ENCODE data around the gene SV2C.

The SV2C gene

GRCh38 chr5:76388791-76389512 lies 305.8 kb downstream of the SV2C start:
- no peak for TF ChIP-seq CTCF (IDR thresholded peaks at IDR 0.05; ENCODE audit: low read depth, low read length, missing control alignments)
- no peak overlapping the region for H3K27ac ChIP-seq
- in situ Hi-C loops (cut with HindIII; ENCODE audit: low pct_ligation_motif_present, low sequenced_read_pairs): no loop called here
- no peaks in the 10 kb centered on the region for H3K36me3 ChIP-seq (replicated peaks)
- no peak for DNase-seq
- no peaks in the 10 kb centered on the region for H3K27me3 ChIP-seq (replicated peaks)
- H3K4me3 ChIP-seq (ENCODE audit: low read depth, low read length): no peak overlapping the region

GRCh38 chr5:76389513-76390154 lies 306.5 kb downstream of the SV2C start:
- in situ Hi-C loops (cut with HindIII; ENCODE audit: low pct_ligation_motif_present, low sequenced_read_pairs): no loop called here
- no peak for TF ChIP-seq CTCF (IDR thresholded peaks at IDR 0.05; ENCODE audit: low read depth, low read length, missing control alignments)
- H3K4me3 ChIP-seq (ENCODE audit: low read depth, low read length): no peak overlapping the region
- DNase-seq: no peak
- H3K36me3 ChIP-seq (replicated peaks): no peaks in the 10 kb centered on the region
- no peaks in the 10 kb centered on the region for H3K27me3 ChIP-seq (replicated peaks)
- no peak overlapping the region for H3K27ac ChIP-seq

GRCh38 chr5:76391014-76391413 lies 307.8 kb downstream of the SV2C start:
- H3K27me3 ChIP-seq (replicated peaks): no peaks in the 10 kb centered on the region
- no peaks in the 10 kb centered on the region for H3K36me3 ChIP-seq (replicated peaks)
- no peak overlapping the region for H3K27ac ChIP-seq
- TF ChIP-seq CTCF (IDR thresholded peaks at IDR 0.05; ENCODE audit: low read depth, low read length, missing control alignments): no peak
- in situ Hi-C loops (cut with HindIII; ENCODE audit: low pct_ligation_motif_present, low sequenced_read_pairs): no loop called here
- DNase-seq: no peak
- no peak overlapping the region for H3K4me3 ChIP-seq (ENCODE audit: low read depth, low read length)

DNA sequence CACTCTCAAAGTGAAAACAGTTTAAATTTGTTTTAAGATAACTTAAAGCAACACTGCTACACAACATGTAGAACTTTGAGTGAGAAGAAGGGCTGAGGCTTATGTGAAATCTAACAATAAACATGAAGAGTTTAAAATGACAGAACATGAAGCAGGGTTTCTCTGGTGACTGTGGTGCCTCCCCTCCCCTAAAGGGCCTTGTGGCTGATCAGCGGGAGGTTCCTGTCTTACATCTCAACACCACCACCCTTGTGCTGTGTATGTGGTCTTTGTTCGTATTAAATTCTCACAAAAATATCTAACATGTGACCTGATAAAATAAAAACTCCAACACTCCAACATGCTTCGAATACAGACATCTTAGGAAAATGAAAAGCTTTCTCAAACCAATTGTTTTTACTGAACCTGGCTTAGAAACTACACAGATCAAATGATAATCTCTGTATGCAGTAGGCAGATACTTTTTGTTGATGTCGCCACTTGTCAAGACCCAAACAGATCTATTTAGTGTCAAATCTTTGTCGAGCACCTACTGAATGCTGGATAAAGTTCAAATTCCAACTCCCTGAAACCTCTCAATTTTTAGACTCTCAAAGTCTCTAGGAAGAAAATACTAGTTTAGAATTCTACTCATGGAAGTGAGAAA lies 310.0 kb downstream of the SV2C start:
- Histone ChIP-seq H3K27me3 (replicated peaks) (no peaks in the 10 kb centered on the region), H3K4me3 (ENCODE audit: low read depth, low read length) (no peak overlapping the region), H3K36me3 (replicated peaks) (no peaks in the 10 kb centered on the region), H3K27ac (no peak overlapping the region)
- TF ChIP-seq CTCF (IDR thresholded peaks at IDR 0.05; ENCODE audit: low read depth, low read length, missing control alignments): no peak
- in situ Hi-C loops (cut with HindIII; ENCODE audit: low pct_ligation_motif_present, low sequenced_read_pairs): no loop called here
- DNase-seq: no peak

DNA sequence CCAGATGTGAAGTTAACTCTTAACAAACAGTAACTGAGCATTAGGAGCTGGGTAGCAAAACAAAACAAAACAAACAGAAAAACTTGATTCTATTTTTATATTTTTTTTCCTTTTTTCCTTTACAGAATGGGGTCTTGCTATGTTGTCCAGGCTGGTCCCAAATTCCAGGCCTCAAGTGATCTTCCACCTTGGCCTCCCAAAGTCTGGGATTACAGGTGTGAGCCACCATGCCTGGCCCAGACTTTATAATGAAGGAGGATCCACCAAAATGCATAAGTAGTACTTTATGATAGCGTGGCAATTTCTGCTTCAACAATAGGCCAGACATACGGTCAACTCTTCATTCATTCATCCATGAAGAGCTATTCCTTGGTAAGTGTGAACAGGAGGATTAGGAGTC lies 314.0 kb downstream of the SV2C start:
- TF ChIP-seq CTCF (IDR thresholded peaks at IDR 0.05; ENCODE audit: low read depth, low read length, missing control alignments): no peak

More for the DNA sequence above, 314.0 kb downstream of the SV2C start:
- H3K27me3 ChIP-seq (replicated peaks): peaks cover 7% of the 10 kb centered on the region
- no peak for DNase-seq
- in situ Hi-C loops (cut with HindIII; ENCODE audit: low pct_ligation_motif_present, low sequenced_read_pairs): no loop called here
- H3K36me3 ChIP-seq (replicated peaks): no peaks in the 10 kb centered on the region
- no peak overlapping the region for H3K4me3 ChIP-seq (ENCODE audit: low read depth, low read length)
- H3K27ac ChIP-seq: no peak overlapping the region

All from brain microvascular endothelial cell (primary cell).